Measurements from ENCODE around the gene SH3TC1. TPM values are rescaled to one million over a fixed set of nuclear protein-coding genes. Genes with fewer than 3 reads are reported as not detected.

Gene SH3TC1
- total RNA-seq, result 5.4 and 24.9 TPM in 2 replicates

GRCh38 chr4:8198906-8199593 is at the start of gene SH3TC1:
Gene SH3TC1, plus strand, starts transcription at chr4:8199290. Its CDS starts 5,905 bp downstream, at chr4:8205195.

GRCh38 chr4:8158710-8159536 is 40.2 kb upstream of the SH3TC1 start, which contains the start of gene ABLIM2:
Gene ABLIM2, minus strand, starts transcription at chr4:8158813. Its CDS starts 124 bp downstream, at chr4:8158689.

GRCh38 chr4:8269535-8270417 is 70.7 kb downstream of the SH3TC1 start, which contains the start of gene HTRA3:
Gene HTRA3, plus strand, starts transcription at chr4:8269754. Its CDS starts 215 bp downstream, at chr4:8269969.

Other genes with a start within 250 kb of the SH3TC1 start
- gene ABLIM2, start 40.5 kb upstream of the SH3TC1 start, total RNA-seq, result 0.98 and 2.7 TPM in 2 replicates
- gene HTRA3, start 70.5 kb downstream of the SH3TC1 start, total RNA-seq, result 5.1 and 5.4 TPM in 2 replicates
- 22.1 and 32.9 TPM in 2 replicates for gene ACOX3, start 241.4 kb downstream of the SH3TC1 start, total RNA-seq
- 11.4 and 15.0 TPM in 2 replicates for gene TRMT44, start 241.5 kb downstream of the SH3TC1 start, total RNA-seq

All from smooth muscle cell of the pulmonary artery (primary cell).